SJCRH30 (cell line): Measurements from ENCODE around the gene ARID3B. TPM values are rescaled to one million over a fixed set of nuclear protein-coding genes. Genes with fewer than 3 reads are reported as not detected.
A peak's percentile ranks its signal among the peaks of the same experiment; 100 is the strongest.
"Not testable (repeated sequence)": the region's sequence is repeated elsewhere in the genome, so short reads cannot be mapped to it uniquely, and the experiment has no call there.

Source experiments
- DNase-seq, 2 experiments: peaks; one replicate each; pipeline ENCODE4 v3.0.0-alpha.2; 2015 to 2020
- H3K27ac ChIP-seq: fragments of 250-450 bp; sonication (Bioruptor Pico); 2 replicates; pipeline ENCODE4 v1.5.1; 2020; ENCODE audit warnings: mild to moderate bottlenecking, moderate library complexity
- H3K27me3 ChIP-seq: fragments of 250-450 bp; sonication (Bioruptor Pico); 2 replicates; pipeline ENCODE4 v1.5.1; 2020; ENCODE audit warnings: mild to moderate bottlenecking, moderate library complexity
- H3K36me3 ChIP-seq: fragments of 250-450 bp; sonication (Bioruptor Pico); 2 replicates; pipeline ENCODE4 v1.5.1; 2020; ENCODE audit warnings: mild to moderate bottlenecking, moderate library complexity
- H3K4me1 ChIP-seq: fragments of 250-450 bp; sonication (Bioruptor Pico); 2 replicates; pipeline ENCODE4 v1.5.1; 2020; ENCODE audit warnings: mild to moderate bottlenecking, moderate library complexity
- H3K4me3 ChIP-seq: fragments of 250-450 bp; sonication (Bioruptor Pico); 2 replicates; pipeline ENCODE4 v1.5.1; 2020; ENCODE audit warnings: mild to moderate bottlenecking, moderate library complexity
- H3K9me3 ChIP-seq: fragments of 250-450 bp; sonication (Bioruptor Pico); replicated peaks from 2 replicates; pipeline ENCODE4 v1.5.1; 2020; ENCODE audit warnings: mild to moderate bottlenecking, moderate library complexity
- total RNA-seq: library from RNA; depleted of rRNA; stranded (reverse); fragments of >200 nt; shearing (Covaris generic); gene quantifications from 2 replicates; pipeline ENCODE4 v1.2.3, GENCODE V29; 2014

Gene ARID3B
- total RNA-seq, 1 experiment from 2014 or later: 16.0 TPM

- no peak overlapping the region for H3K27ac ChIP-seq
Measured at GRCh38 chr15:74624020-74624602, 83.1 kb downstream of the ARID3B start.

DNA sequence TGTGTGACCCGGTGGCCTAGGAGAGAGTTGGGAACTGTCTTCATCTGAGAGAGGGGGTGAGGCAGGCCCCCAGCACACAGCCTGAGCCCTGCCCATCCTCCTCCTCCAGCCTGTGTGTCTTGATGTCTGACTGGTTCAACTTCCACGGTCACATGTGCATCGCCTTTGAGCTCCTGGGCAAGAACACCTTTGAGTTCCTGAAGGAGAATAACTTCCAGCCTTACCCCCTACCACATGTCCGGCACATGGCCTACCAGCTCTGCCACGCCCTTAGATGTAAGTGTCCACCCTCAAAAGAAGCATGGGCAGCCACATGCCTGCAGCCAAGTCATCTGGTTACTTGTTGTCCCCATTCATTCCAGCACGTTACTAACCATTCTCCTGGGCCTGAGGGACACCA is 84.7 kb downstream of the ARID3B start:
- Histone ChIP-seq H3K27ac (no peak overlapping the region), H3K27me3 (no peaks in the 10 kb centered on the region), H3K4me1 (no peaks in the 10 kb centered on the region), H3K36me3 (peaks cover 79% of the 10 kb centered on the region), H3K9me3 (no peaks in the 10 kb centered on the region), H3K4me3 (no peak overlapping the region)
- DNase-seq: no peak

More at GRCh38 chr15:74624020-74624602, 83.1 kb downstream of the ARID3B start:
- H3K36me3 ChIP-seq: peaks cover 82% of the 10 kb centered on the region
- no peaks in the 10 kb centered on the region for H3K4me1 ChIP-seq
- no peaks in the 10 kb centered on the region for H3K9me3 ChIP-seq
- DNase-seq: no peak
- H3K27me3 ChIP-seq: no peaks in the 10 kb centered on the region
- no peak overlapping the region for H3K4me3 ChIP-seq

DNA sequence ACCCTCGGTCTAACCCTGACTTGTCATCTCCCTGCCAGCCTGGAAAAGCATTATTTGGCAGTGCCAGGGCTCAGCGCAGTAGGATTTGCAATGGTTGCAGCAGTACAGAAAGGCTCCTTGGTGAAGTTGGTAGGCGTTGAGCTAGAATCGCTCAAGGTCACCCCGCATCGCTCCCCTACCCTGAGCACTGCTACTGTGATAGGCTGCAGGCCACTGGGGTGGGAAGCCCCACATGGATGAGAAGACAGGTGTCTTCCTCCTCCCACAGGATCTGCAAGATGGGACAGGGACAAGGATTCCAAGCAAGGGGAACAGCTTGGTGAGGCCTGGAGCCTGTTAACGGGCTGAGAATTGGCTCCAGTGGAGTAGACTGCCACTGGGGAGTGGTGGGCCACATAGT is 85.3 kb downstream of the ARID3B start:
- no peak overlapping the region for H3K4me3 ChIP-seq
- no peaks in the 10 kb centered on the region for H3K4me1 ChIP-seq
- no peaks in the 10 kb centered on the region for H3K27me3 ChIP-seq
- DNase-seq: no peak
- peaks cover 75% of the 10 kb centered on the region for H3K36me3 ChIP-seq
- no peaks in the 10 kb centered on the region for H3K9me3 ChIP-seq
- H3K27ac ChIP-seq: no peak overlapping the region

DNA sequence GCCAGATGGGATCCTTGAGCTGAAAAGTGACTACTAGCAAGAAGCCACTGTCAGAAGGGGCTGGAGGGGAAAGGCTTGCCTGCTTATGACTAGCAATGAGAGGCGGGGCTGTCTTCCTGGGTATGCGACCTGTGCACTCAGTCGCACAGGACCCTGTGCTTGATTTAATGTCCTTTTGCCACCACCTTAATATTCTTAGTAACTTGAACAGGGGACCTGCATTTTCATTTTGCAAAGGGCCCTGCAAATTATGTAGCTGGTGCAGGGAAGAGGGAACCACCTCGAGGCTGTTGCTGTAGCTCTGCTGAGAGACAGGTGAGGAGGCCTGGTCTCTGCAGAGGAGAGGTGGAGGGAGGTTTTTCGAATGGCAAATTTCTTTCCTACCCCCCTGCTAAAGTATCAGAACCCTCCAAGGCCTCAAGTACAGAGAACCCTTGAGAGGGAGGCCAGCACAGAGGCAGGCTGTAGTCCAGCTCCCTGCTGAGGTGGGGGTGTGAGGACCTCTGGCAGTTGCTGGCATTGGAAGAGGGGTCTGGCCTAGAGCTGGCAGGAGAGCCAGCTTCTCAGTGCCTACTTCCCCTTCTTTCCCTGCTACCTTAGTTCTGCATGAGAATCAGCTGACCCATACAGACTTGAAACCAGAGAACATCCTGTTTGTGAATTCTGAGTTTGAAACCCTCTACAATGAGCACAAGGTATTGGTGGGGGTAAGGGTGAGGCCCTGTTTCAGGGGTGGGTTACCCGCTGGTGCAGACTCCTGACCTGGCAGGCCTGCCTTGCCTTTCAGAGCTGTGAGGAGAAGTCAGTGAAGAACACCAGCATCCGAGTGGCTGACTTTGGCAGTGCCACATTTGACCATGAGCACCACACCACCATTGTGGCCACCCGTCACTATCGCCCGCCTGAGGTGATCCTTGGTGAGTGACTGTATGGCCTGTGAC is 86.0 kb downstream of the ARID3B start:
- no peak for DNase-seq
- no peak overlapping the region for H3K4me3 ChIP-seq
- H3K4me1 ChIP-seq: no peaks in the 10 kb centered on the region
- peaks cover 68% of the 10 kb centered on the region for H3K36me3 ChIP-seq
- H3K9me3 ChIP-seq: no peaks in the 10 kb centered on the region
- no peak overlapping the region for H3K27ac ChIP-seq
- no peaks in the 10 kb centered on the region for H3K27me3 ChIP-seq

GRCh38 chr15:74627766-74628165 is 86.7 kb downstream of the ARID3B start:
- Histone ChIP-seq H3K9me3 (no peaks in the 10 kb centered on the region), H3K27me3 (no peaks in the 10 kb centered on the region), H3K4me1 (no peaks in the 10 kb centered on the region), H3K36me3 (peaks cover 66% of the 10 kb centered on the region), H3K4me3 (no peak overlapping the region), H3K27ac (no peak overlapping the region)
- DNase-seq: no peak

- Histone ChIP-seq H3K27ac (no peak overlapping the region), H3K36me3 (peaks cover 68% of the 10 kb centered on the region)
Measured at GRCh38 chr15:74628199-74628598, 87.2 kb downstream of the ARID3B start.

DNA sequence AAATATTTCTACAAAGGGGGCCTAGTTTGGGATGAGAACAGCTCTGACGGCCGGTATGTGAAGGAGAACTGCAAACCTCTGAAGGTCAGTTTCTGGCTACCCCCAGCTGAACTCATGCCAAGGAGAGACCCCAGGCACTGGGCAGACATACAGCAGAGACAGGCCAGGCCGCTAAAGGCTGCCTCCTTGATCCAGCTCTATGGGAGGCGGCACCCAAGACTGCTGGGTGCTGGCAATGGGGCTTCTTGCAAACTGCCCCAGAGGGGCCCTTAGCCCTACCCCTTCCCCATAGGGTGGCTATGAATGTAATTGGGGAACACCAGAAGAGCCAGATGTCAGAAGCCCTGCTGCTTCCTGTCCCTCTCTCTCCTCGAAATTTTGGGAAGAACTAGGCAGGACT is 87.9 kb downstream of the ARID3B start:
- DNase-seq: no peak
- Histone ChIP-seq H3K36me3 (peaks cover 68% of the 10 kb centered on the region), H3K4me3 (no peak overlapping the region), H3K9me3 (no peaks in the 10 kb centered on the region), H3K4me1 (no peaks in the 10 kb centered on the region), H3K27me3 (no peaks in the 10 kb centered on the region), H3K27ac (no peak overlapping the region)

More at GRCh38 chr15:74628199-74628598, 87.2 kb downstream of the ARID3B start:
- H3K4me3 ChIP-seq: no peak overlapping the region
- H3K27me3 ChIP-seq: no peaks in the 10 kb centered on the region
- H3K9me3 ChIP-seq: no peaks in the 10 kb centered on the region
- DNase-seq: no peak
- no peaks in the 10 kb centered on the region for H3K4me1 ChIP-seq

GRCh38 chr15:74629696-74630095 is 88.7 kb downstream of the ARID3B start:
- not testable (repeated sequence) for H3K9me3 ChIP-seq, H3K4me1 ChIP-seq, H3K27ac ChIP-seq, DNase-seq, H3K4me3 ChIP-seq, H3K27me3 ChIP-seq
- H3K36me3 ChIP-seq: peaks cover 66% of the 10 kb centered on the region

DNA sequence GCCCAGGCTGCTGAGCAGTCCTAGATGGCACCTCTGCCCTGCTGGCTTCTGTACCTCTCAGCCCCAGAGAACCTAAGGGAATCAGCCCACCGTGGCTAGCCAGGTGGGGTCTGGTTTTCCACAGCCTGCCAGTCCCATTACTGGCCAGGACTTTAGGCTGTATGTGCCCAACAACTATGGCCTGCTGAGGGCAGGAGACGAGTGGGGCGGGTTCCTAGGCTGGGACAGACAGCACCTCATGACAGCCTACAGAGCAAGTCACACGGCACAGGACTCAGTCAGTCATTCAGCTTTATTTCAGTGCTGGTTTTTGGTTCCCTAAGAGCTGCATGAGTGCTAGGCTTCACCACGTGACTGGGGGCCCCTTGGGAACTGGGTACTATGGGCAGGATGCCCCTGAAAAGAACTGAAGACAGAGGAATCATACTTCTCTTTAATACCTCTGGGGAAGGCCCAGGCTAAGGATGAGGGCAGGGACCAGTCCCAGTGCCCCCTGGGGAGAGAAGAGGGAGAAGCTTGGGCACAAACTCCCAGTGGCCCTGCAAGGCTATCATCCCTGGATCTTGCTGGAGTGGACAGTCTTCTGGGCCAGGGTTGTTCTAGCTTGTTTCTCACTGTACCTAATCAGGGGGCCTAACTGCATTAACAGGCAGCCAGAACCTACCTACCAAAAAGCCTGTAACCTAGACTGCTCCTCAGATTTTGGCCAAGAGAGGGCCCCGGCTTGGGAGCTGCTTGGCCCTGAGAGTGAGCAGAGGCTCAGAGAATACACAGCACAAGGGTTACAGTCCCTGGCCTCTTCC is 89.5 kb downstream of the ARID3B start:
- no peaks in the 10 kb centered on the region for H3K27me3 ChIP-seq
- no peaks in the 10 kb centered on the region for H3K9me3 ChIP-seq
- no peak for DNase-seq
- H3K4me3 ChIP-seq: no peak overlapping the region
- no peak overlapping the region for H3K27ac ChIP-seq
- H3K36me3 ChIP-seq: peaks cover 66% of the 10 kb centered on the region
- H3K4me1 ChIP-seq: no peaks in the 10 kb centered on the region

- H3K4me3 ChIP-seq: no peak overlapping the region
- peaks cover 64% of the 10 kb centered on the region for H3K36me3 ChIP-seq
- no peaks in the 10 kb centered on the region for H3K9me3 ChIP-seq
- H3K27ac ChIP-seq: no peak overlapping the region
- no peak for DNase-seq
- H3K27me3 ChIP-seq: no peaks in the 10 kb centered on the region
- H3K4me1 ChIP-seq: no peaks in the 10 kb centered on the region
Measured at GRCh38 chr15:74631087-74631385, 90.0 kb downstream of the ARID3B start.

- H3K27ac ChIP-seq: no peak overlapping the region
- no peaks in the 10 kb centered on the region for H3K9me3 ChIP-seq
- peak; percentile 50 to 56 for DNase-seq
- H3K36me3 ChIP-seq: peaks cover 60% of the 10 kb centered on the region
- no peak overlapping the region for H3K4me3 ChIP-seq
- no peaks in the 10 kb centered on the region for H3K27me3 ChIP-seq
- H3K4me1 ChIP-seq: no peaks in the 10 kb centered on the region
Measured at GRCh38 chr15:74631408-74631807, 90.4 kb downstream of the ARID3B start.

DNA sequence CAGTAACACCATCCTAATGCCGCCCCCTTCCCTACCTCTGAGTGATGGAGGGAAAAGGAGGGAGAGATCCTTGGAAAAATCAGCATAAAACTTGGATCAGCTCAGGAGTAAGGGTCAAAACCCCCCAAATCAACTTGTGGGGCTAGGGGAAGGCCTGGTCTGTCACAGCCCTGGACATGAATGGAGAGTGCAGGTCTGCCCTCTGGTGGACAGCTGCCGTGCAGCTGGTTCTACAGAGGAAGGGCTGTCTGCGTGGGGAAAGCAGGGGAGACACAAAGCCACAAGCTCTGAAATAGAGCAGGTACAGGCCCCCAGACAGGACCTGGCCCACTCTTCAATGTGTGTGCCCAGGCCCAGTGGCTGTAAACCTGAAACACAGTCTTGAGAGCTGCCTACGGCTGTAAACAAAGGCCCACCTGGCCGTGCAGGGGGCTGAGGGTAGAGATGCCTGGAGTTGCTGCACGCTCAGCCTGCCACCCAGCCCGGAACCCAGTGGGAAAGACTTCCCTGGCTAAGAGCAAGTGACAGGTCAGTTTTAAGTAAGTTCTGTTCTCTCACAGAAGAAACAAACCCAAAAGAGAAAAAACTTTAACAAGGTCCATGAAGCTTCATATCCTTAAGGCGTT is 91.0 kb downstream of the ARID3B start:
- Histone ChIP-seq H3K4me1 (no peaks in the 10 kb centered on the region), H3K27ac (no peak overlapping the region), H3K36me3 (peaks cover 53% of the 10 kb centered on the region), H3K4me3 (no peak overlapping the region), H3K27me3 (no peaks in the 10 kb centered on the region), H3K9me3 (no peaks in the 10 kb centered on the region)
- DNase-seq: peak; percentile 66 to 80

- Histone ChIP-seq H3K4me3 (no peak overlapping the region), H3K4me1 (no peaks in the 10 kb centered on the region), H3K27ac (no peak overlapping the region), H3K27me3 (no peaks in the 10 kb centered on the region), H3K9me3 (no peaks in the 10 kb centered on the region), H3K36me3 (peaks cover 48% of the 10 kb centered on the region)
- DNase-seq: no peak
Measured at GRCh38 chr15:74632601-74633000, 91.6 kb downstream of the ARID3B start.

DNA sequence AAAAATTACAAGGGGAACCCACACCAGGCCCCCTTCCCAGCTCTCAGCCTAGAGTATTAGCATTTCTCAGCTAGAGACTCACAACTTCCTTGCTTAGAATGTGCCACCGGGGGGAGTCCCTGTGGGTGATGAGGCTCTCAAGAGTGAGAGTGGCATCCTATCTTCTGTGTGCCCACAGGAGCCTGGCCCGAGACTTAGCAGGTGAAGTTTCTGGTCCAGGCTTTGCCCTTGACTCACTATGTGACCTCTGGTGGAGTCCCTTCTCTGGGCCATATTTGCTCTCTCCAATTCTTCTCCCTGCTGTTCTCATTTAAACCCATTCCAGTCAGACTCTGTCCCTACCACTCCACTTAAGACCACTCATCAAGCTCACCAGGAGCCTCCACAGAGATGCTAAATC is 92.8 kb downstream of the ARID3B start:
- peaks cover 43% of the 10 kb centered on the region for H3K36me3 ChIP-seq
- no peak overlapping the region for H3K4me3 ChIP-seq
- DNase-seq: no peak
- no peaks in the 10 kb centered on the region for H3K9me3 ChIP-seq
- no peak overlapping the region for H3K27ac ChIP-seq
- no peaks in the 10 kb centered on the region for H3K4me1 ChIP-seq
- no peaks in the 10 kb centered on the region for H3K27me3 ChIP-seq

- Histone ChIP-seq H3K4me3 (no peak overlapping the region), H3K27me3 (no peaks in the 10 kb centered on the region), H3K4me1 (no peaks in the 10 kb centered on the region), H3K36me3 (peaks cover 38% of the 10 kb centered on the region), H3K27ac (no peak overlapping the region), H3K9me3 (no peaks in the 10 kb centered on the region)
- peak; percentile 52 to 81 for DNase-seq
Measured at GRCh38 chr15:74635228-74635627, 94.2 kb downstream of the ARID3B start.
